GM21360 (cell line): Measurements from ENCODE around the gene EXO5.
"Not testable (repeated sequence)": the region's sequence is repeated elsewhere in the genome, so short reads cannot be mapped to it uniquely, and the experiment has no call there.

Source experiments
- ATAC-seq: cut with Tn5 transposase; IDR thresholded peaks from one replicate; pipeline ENCODE4 v1.9.1; 2021; ENCODE audit warnings: mild to moderate bottlenecking, moderate library complexity; ENCODE audit not compliant: unreplicated experiment

EXO5 gene

GRCh38 chr1:40546957-40547356, 38.4 kb downstream of the EXO5 start:
- no peak for ATAC-seq

- ATAC-seq, result no peak
Measured at GRCh38 chr1:40553017-40553416, 44.5 kb downstream of the EXO5 start.

- ATAC-seq, result not testable (repeated sequence)
Measured at GRCh38 chr1:40554807-40555206, 46.2 kb downstream of the EXO5 start.

- no peak for ATAC-seq
Measured at GRCh38 chr1:40556121-40556520, 47.6 kb downstream of the EXO5 start.

GRCh38 chr1:40558241-40558640, 49.7 kb downstream of the EXO5 start:
- not testable (repeated sequence) for ATAC-seq

GRCh38 chr1:40562185-40562584, 53.6 kb downstream of the EXO5 start:
- ATAC-seq, result no peak

GRCh38 chr1:40563266-40563665, 54.7 kb downstream of the EXO5 start:
- ATAC-seq, result no peak

- no peak for ATAC-seq
Measured at GRCh38 chr1:40564506-40564905, 55.9 kb downstream of the EXO5 start.

GRCh38 chr1:40564913-40565312, 56.3 kb downstream of the EXO5 start:
- no peak for ATAC-seq
